SK-N-MC (cell line): ENCODE measurements around the gene PBX4.

Experiments
- EZH2 ChIP-seq: fragments of 200-600 bp; sonication (generic); IDR thresholded peaks from one replicate; pipeline ENCODE4 v1.6.1; 2017; ENCODE audit warnings: antibody characterized with exemption
- POLR2AphosphoS5 ChIP-seq: IDR thresholded peaks from 2 replicates; pipeline ENCODE4 v1.6.1; 2012; ENCODE audit warnings: mild to moderate bottlenecking, low read depth, low read length, borderline replicate concordance

GRCh38 chr19:19633711-19634515 is 15.4 kb upstream of the PBX4 start:
- no peak for TF ChIP-seq POLR2AphosphoS5
- TF ChIP-seq EZH2 = no peak
